Measurements from ENCODE around the gene MTNR1B. TPM values are rescaled to one million over a fixed set of nuclear protein-coding genes. Genes with fewer than 3 reads are reported as not detected.

The MTNR1B gene
- total and polyA plus RNA-seq, 9 donors: not detected

- H3K4me3 ChIP-seq: no peak overlapping the region
Observed at GRCh38 chr11:92929653-92930052, 39.8 kb upstream of the MTNR1B start.

DNA sequence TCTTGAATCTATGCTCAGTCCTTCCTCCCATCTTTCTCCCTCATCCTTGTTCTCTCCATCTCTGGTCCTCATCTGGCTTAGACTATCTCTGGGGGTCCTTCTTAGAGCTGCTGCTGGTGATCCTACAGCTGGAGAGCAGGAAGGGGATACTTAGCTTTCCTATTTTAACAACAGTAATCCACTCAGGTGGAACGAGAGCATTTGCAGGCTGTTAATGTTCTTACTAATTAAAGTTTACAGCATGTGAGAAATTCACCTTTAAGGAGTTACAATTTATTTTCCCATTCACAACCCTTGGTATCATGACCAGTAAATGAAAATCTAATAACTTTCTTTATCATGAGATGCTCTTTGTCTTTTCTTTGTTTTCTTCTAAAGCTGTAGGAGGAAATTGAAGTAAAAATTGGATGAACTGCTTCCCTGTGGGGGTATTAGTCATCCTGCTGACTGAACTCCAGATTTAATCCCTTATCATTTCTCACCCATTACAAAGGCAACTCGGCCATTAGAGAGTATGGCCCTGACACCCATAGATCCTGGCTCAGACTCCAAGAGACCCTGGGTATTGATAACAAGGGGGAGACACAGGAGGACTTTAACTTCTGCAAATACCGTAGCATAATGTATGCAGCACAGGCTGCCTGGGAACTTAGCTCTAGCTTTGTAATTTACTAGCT is 37.6 kb upstream of the MTNR1B start:
- Histone ChIP-seq H3K27me3 (no peaks in the 10 kb centered on the region), H3K4me3 (no peak overlapping the region), H3K27ac (no peak overlapping the region), H3K36me3 (no peaks in the 10 kb centered on the region), H3K9me3 (no peaks in the 10 kb centered on the region), H3K4me1 (ENCODE audit: insufficient read depth) (no peaks in the 10 kb centered on the region)
- no peak for DNase-seq
- TF ChIP-seq EP300 (IDR thresholded peaks at IDR 0.05) (no peak), POLR2A (IDR thresholded peaks at IDR 0.05) (no peak)
- TF ChIP-seq, protein P1, sequence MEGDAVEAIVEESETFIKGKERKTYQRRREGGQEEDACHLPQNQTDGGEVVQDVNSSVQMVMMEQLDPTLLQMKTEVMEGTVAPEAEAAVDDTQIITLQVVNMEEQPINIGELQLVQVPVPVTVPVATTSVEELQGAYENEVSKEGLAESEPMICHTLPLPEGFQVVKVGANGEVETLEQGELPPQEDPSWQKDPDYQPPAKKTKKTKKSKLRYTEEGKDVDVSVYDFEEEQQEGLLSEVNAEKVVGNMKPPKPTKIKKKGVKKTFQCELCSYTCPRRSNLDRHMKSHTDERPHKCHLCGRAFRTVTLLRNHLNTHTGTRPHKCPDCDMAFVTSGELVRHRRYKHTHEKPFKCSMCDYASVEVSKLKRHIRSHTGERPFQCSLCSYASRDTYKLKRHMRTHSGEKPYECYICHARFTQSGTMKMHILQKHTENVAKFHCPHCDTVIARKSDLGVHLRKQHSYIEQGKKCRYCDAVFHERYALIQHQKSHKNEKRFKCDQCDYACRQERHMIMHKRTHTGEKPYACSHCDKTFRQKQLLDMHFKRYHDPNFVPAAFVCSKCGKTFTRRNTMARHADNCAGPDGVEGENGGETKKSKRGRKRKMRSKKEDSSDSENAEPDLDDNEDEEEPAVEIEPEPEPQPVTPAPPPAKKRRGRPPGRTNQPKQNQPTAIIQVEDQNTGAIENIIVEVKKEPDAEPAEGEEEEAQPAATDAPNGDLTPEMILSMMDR (IDR thresholded peaks at IDR 0.05): no peak
- intact Hi-C loops (cut with DNase I): no loop called here
- WGBS, 3 donors: 30 to 32% (median 31%) methylated on average over 3 of the region's 3 CpGs

More at GRCh38 chr11:92929653-92930052, 39.8 kb upstream of the MTNR1B start:
- no peaks in the 10 kb centered on the region for H3K4me1 ChIP-seq (ENCODE audit: insufficient read depth)
- DNase-seq: no peak
- no peak for TF ChIP-seq POLR2A (IDR thresholded peaks at IDR 0.05)
- no peak for TF ChIP-seq EP300 (IDR thresholded peaks at IDR 0.05)
- TF ChIP-seq, protein P1 (IDR thresholded peaks at IDR 0.05): no peak
- no peak overlapping the region for H3K27ac ChIP-seq
- intact Hi-C loops (cut with DNase I): no loop called here
- H3K36me3 ChIP-seq: no peaks in the 10 kb centered on the region
- WGBS, 3 donors: 95 to 96% (median 95%) methylated on average over 11 of the region's 11 CpGs
- H3K9me3 ChIP-seq: peaks cover 0 to 6% of the 10 kb centered on the region in 2 donors
- no peaks in the 10 kb centered on the region for H3K27me3 ChIP-seq

GRCh38 chr11:92939305-92939704 is 30.1 kb upstream of the MTNR1B start:
- Histone ChIP-seq H3K4me3 (no peak overlapping the region), H3K9me3 (no peaks in the 10 kb centered on the region), H3K27me3 (no peaks in the 10 kb centered on the region), H3K4me1 (ENCODE audit: insufficient read depth) (no peaks in the 10 kb centered on the region), H3K36me3 (no peaks in the 10 kb centered on the region), H3K27ac (no peak overlapping the region)
- 78 to 81% (median 80%) methylated on average over 4 of the region's 4 CpGs for WGBS, 3 donors
- intact Hi-C loops (cut with DNase I): no loop called here
- TF ChIP-seq, protein P1 (IDR thresholded peaks at IDR 0.05): no peak
- no peak for TF ChIP-seq POLR2A (IDR thresholded peaks at IDR 0.05)
- no peak for TF ChIP-seq EP300 (IDR thresholded peaks at IDR 0.05)
- DNase-seq: no peak

GRCh38 chr11:92941676-92942571 is 27.5 kb upstream of the MTNR1B start:
- no peak for DNase-seq
- Histone ChIP-seq H3K27me3 (no peaks in the 10 kb centered on the region), H3K9me3 (no peaks in the 10 kb centered on the region), H3K4me1 (ENCODE audit: insufficient read depth) (no peaks in the 10 kb centered on the region), H3K4me3 (no peak overlapping the region), H3K27ac (no peak overlapping the region), H3K36me3 (no peaks in the 10 kb centered on the region)
- no peak for TF ChIP-seq EP300 (IDR thresholded peaks at IDR 0.05)
- TF ChIP-seq, protein P1 (IDR thresholded peaks at IDR 0.05): peak in 1 of 3 donors; percentile 25
- WGBS, 3 donors: 27 to 33% (median 31%) methylated on average over 12 of the region's 12 CpGs
- intact Hi-C loops (cut with DNase I): loop anchor here in 2 of 4 donors (10.0 kb wide), 2 partner anchors 283 to 713 kb away; no protein-coding TSS in a partner anchor

All from ovary (tissue), 9 donors.